K562 (cell line): ENCODE measurements around the gene MINDY4. TPM values are rescaled to one million over a fixed set of nuclear protein-coding genes. Genes with fewer than 3 reads are reported as not detected.

Source experiments
- BRD4 ChIP-seq: fragments of 200-600 bp; sonication (generic); IDR thresholded peaks from 2 replicates; pipeline ENCODE4 v1.6.1; 2017; ENCODE audit warnings: inconsistent platforms
- BRF1 ChIP-seq: IDR thresholded peaks from 3 replicates; pipeline ENCODE4 v1.6.1; 2011; ENCODE audit warnings: borderline replicate concordance, mild to moderate bottlenecking; ENCODE audit not compliant: insufficient read length; ENCODE audit errors: extremely low read depth
- CBX1 ChIP-seq: sonication (generic); IDR thresholded peaks from 2 replicates; pipeline ENCODE4 v1.6.1; 2016; ENCODE audit warnings: antibody characterized with exemption, low read depth, mild to moderate bottlenecking
- JUND ChIP-seq, 2 experiments: IDR thresholded peaks; 2 replicates in 1 of 2; 3 replicates in 1 of 2; pipeline ENCODE4 v1.6.1; 2011; ENCODE audit warnings: borderline replicate concordance in 2 of 2, low read depth in 2 of 2, low read length in 2 of 2, improper control_type of control experiment in 1 of 2, missing biosample characterization in 1 of 2, missing genetic modification characterization in 1 of 2, missing genetic modification reagents in 1 of 2
- POLR2AphosphoS5 ChIP-seq: IDR thresholded peaks from 2 replicates; pipeline ENCODE4 v1.6.1; 2011; ENCODE audit warnings: mild to moderate bottlenecking, low read depth, low read length, moderate library complexity; ENCODE audit not compliant: control insufficient read depth, insufficient read depth
- PYGO2 ChIP-seq: fragments of 450-650 bp; IDR thresholded peaks from 2 replicates; pipeline ENCODE4 v1.6.1; 2016; ENCODE audit warnings: mild to moderate bottlenecking, missing genetic modification characterization, moderate library complexity, missing compliant biosample characterization
- XRCC4 ChIP-seq: IDR thresholded peaks from one replicate; pipeline ENCODE4 v1.6.1; 2011; ENCODE audit not compliant: insufficient read depth, insufficient read length; ENCODE audit errors: extremely low read depth
- ZBTB7A ChIP-seq: IDR thresholded peaks from 2 replicates; pipeline ENCODE4 v1.6.1; 2011; ENCODE audit warnings: low read depth, mild to moderate bottlenecking, low read length, moderate library complexity, borderline replicate concordance; ENCODE audit not compliant: control insufficient read depth
- ZNF133 ChIP-seq: fragments of 250-450 bp; sonication (Bioruptor Pico); IDR thresholded peaks from 2 replicates; pipeline ENCODE4 v1.4.0; 2020; ENCODE audit warnings: mild to moderate bottlenecking
- ZNF766 ChIP-seq: fragments of 200-800 bp; sonication (Bioruptor generic); conservative IDR thresholded peaks from 2 replicates; pipeline ENCODE4 v1.6.1; 2016; ENCODE audit warnings: missing genetic modification characterization, missing compliant biosample characterization
- polyA plus RNA-seq, 8 experiments: library from polyadenylated mRNA; depleted of rRNA in 4 of 8; stranded (reverse) in 5 of 8; unstranded in 3 of 8; fragments of >200 nt; fragmentation: Nextera tagmentation in 2 of 8; fragmentation: Illumina TruSeq in 1 of 8; extraction: Ambion mirVana in 2 of 8; extraction: Trizol in 1 of 8; gene quantifications; 2 replicates each; pipeline versions ENCODE4 v1.2.1 to v1.2.3, GENCODE V29; 2011 to 2014; ENCODE audit warnings: inconsistent platforms in 1 of 8, missing spikeins in 1 of 8
- total RNA-seq, 7 experiments: library from RNA; depleted of rRNA in 6 of 7; stranded (reverse); fragments of >200 nt in 6 of 7; fragmentation: Illumina TruSeq in 2 of 7; extraction: Trizol in 2 of 7; gene quantifications; 2 replicates each; pipeline versions ENCODE4 v1.2.1 to v1.2.3, GENCODE V29; 2011 to 2021; ENCODE audit warnings: low replicate concordance in 1 of 7
- TF ChIP-seq, protein P1 (sequence below): fragments of 250-450 bp; sonication (Bioruptor Pico); IDR thresholded peaks from 2 replicates; pipeline ENCODE4 v1.9.0; 2021; ENCODE audit warnings: mild to moderate bottlenecking, inconsistent platforms
- TF ChIP-seq, protein P2 (sequence below): fragments of 250-450 bp; sonication (Bioruptor Pico); IDR thresholded peaks from 2 replicates; pipeline ENCODE4 v1.8.0; 2022; ENCODE audit warnings: inconsistent platforms
- TF ChIP-seq, protein P3 (sequence below), 3 experiments: IDR thresholded peaks in 2 of 3; conservative IDR thresholded peaks in 1 of 3; 2 replicates each; pipeline ENCODE4 v1.5.1; 2011 to 2012; ENCODE audit warnings: low read length in 3 of 3, mild to moderate bottlenecking in 3 of 3, control low read depth in 2 of 3, improper control_type of control experiment in 1 of 3, inconsistent platforms in 1 of 3, low read depth in 1 of 3, mixed read lengths in 1 of 3, moderate library complexity in 1 of 3; ENCODE audit not compliant: insufficient read depth in 2 of 3
- TF ChIP-seq, protein P4 (sequence below): sonication (generic); formaldehyde crosslinking; IDR thresholded peaks from 2 replicates; pipeline ENCODE4 v1.8.0; 2022; ENCODE audit warnings: missing genetic modification reagents, mild to moderate bottlenecking, borderline replicate concordance
- TF ChIP-seq, protein P5 (sequence below), 2 experiments: IDR thresholded peaks; 2 replicates each; pipeline ENCODE4 v1.6.1; 2011; ENCODE audit warnings: borderline replicate concordance in 1 of 2, control low read depth in 1 of 2, low read depth in 1 of 2, low read length in 1 of 2, mild to moderate bottlenecking in 1 of 2, mixed read lengths in 1 of 2, moderate library complexity in 1 of 2; ENCODE audit not compliant: insufficient read depth in 1 of 2, insufficient read length in 1 of 2, poor library complexity in 1 of 2, severe bottlenecking in 1 of 2; ENCODE audit errors: extremely low read depth in 1 of 2
- TF ChIP-seq, protein P6 (sequence below): fragments of 450-650 bp; IDR thresholded peaks from 2 replicates; pipeline ENCODE4 v1.6.1; 2016; ENCODE audit warnings: low read depth, mild to moderate bottlenecking, moderate library complexity

The MINDY4 gene
- total and polyA plus RNA-seq, 9 of the 15 experiments (the other 6 are each of a cell fraction or from before 2014, with no cell fraction given): 2.1 to 16.7 (median 11.0) TPM

DNA sequence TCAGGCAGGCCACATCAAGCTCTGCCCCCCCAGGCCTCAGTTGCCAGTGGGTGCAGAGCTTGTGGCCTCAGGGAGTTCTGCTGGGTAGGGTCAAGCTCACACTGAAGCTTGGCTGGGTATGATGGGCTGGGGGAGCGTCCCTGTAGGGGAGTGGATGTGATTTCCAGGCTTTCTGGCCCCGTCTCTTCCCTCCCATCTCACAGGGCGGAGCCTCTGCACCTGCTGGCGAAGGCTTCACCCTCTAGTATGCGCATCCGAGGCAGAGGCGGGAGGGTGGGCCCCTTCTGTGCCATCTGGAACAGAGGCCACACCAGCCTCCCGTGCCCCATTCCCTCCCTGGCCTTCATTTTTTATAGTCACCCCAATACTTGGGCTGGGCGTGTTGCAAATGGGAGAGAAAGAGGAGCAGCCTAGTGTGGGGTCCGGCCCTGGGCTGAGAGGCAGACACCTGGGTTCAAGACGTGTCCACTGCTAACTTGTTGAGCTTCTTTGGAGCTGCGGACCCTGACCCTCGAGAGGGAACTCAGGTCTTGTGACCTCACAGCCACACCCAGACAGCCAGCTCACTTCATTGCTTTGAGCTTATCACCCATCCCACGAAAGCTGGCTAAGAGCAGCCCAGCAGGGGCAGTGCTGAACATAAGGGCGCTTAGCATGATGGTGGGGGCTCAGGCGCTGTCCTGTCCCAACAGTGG lies 142.8 kb downstream of the MINDY4 start (continued):
- TF ChIP-seq, protein P1, sequence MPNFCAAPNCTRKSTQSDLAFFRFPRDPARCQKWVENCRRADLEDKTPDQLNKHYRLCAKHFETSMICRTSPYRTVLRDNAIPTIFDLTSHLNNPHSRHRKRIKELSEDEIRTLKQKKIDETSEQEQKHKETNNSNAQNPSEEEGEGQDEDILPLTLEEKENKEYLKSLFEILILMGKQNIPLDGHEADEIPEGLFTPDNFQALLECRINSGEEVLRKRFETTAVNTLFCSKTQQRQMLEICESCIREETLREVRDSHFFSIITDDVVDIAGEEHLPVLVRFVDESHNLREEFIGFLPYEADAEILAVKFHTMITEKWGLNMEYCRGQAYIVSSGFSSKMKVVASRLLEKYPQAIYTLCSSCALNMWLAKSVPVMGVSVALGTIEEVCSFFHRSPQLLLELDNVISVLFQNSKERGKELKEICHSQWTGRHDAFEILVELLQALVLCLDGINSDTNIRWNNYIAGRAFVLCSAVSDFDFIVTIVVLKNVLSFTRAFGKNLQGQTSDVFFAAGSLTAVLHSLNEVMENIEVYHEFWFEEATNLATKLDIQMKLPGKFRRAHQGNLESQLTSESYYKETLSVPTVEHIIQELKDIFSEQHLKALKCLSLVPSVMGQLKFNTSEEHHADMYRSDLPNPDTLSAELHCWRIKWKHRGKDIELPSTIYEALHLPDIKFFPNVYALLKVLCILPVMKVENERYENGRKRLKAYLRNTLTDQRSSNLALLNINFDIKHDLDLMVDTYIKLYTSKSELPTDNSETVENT (CRISPR knock-in tag): no peak
- no peak for TF ChIP-seq BRF1
- TF ChIP-seq, protein P2, sequence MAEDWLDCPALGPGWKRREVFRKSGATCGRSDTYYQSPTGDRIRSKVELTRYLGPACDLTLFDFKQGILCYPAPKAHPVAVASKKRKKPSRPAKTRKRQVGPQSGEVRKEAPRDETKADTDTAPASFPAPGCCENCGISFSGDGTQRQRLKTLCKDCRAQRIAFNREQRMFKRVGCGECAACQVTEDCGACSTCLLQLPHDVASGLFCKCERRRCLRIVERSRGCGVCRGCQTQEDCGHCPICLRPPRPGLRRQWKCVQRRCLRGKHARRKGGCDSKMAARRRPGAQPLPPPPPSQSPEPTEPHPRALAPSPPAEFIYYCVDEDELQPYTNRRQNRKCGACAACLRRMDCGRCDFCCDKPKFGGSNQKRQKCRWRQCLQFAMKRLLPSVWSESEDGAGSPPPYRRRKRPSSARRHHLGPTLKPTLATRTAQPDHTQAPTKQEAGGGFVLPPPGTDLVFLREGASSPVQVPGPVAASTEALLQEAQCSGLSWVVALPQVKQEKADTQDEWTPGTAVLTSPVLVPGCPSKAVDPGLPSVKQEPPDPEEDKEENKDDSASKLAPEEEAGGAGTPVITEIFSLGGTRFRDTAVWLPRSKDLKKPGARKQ: no peak
- TF ChIP-seq, protein P3, sequence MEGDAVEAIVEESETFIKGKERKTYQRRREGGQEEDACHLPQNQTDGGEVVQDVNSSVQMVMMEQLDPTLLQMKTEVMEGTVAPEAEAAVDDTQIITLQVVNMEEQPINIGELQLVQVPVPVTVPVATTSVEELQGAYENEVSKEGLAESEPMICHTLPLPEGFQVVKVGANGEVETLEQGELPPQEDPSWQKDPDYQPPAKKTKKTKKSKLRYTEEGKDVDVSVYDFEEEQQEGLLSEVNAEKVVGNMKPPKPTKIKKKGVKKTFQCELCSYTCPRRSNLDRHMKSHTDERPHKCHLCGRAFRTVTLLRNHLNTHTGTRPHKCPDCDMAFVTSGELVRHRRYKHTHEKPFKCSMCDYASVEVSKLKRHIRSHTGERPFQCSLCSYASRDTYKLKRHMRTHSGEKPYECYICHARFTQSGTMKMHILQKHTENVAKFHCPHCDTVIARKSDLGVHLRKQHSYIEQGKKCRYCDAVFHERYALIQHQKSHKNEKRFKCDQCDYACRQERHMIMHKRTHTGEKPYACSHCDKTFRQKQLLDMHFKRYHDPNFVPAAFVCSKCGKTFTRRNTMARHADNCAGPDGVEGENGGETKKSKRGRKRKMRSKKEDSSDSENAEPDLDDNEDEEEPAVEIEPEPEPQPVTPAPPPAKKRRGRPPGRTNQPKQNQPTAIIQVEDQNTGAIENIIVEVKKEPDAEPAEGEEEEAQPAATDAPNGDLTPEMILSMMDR (IDR thresholded peaks at IDR 0.05 in 2 of 3, conservative IDR thresholded peaks at IDR 0.05 in 1 of 3; ENCODE audit: insufficient read depth in 2 of 3, low read depth in 1 of 3, low read length in 3 of 3): peak; percentile 30 to 45 (median 35); a peak in 4 of 6 replicates
- no peak for TF ChIP-seq POLR2AphosphoS5
- TF ChIP-seq ZNF133 (CRISPR knock-in tag): no peak
- TF ChIP-seq ZBTB7A: peak; percentile 33; the same call in 1 of the 2 replicates
- TF ChIP-seq ZNF766: 0 out of 2 replicates have a peak, but pooled peaks have one; percentile 49
- TF ChIP-seq, protein P4, sequence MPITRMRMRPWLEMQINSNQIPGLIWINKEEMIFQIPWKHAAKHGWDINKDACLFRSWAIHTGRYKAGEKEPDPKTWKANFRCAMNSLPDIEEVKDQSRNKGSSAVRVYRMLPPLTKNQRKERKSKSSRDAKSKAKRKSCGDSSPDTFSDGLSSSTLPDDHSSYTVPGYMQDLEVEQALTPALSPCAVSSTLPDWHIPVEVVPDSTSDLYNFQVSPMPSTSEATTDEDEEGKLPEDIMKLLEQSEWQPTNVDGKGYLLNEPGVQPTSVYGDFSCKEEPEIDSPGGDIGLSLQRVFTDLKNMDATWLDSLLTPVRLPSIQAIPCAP: no peak
- TF ChIP-seq XRCC4: no peak
- TF ChIP-seq, protein P5, sequence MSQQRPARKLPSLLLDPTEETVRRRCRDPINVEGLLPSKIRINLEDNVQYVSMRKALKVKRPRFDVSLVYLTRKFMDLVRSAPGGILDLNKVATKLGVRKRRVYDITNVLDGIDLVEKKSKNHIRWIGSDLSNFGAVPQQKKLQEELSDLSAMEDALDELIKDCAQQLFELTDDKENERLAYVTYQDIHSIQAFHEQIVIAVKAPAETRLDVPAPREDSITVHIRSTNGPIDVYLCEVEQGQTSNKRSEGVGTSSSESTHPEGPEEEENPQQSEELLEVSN (IDR thresholded peaks at IDR 0.05; ENCODE audit: borderline replicate concordance in 1 of 2, extremely low read depth in 1 of 2, insufficient read depth in 1 of 2, insufficient read length in 1 of 2, low read depth in 1 of 2, low read length in 1 of 2, poor library complexity in 1 of 2, severe bottlenecking in 1 of 2): peak in 1 of 2 experiments; percentile 33
- TF ChIP-seq CBX1: no peak
- TF ChIP-seq JUND (IDR thresholded peaks at IDR 0.05; ENCODE audit: borderline replicate concordance, low read depth, low read length): no peak
- no peak; the same call in 2 of the 3 replicates for TF ChIP-seq JUND (tag; IDR thresholded peaks at IDR 0.05; ENCODE audit: borderline replicate concordance, low read depth, low read length)
- TF ChIP-seq, protein P6, sequence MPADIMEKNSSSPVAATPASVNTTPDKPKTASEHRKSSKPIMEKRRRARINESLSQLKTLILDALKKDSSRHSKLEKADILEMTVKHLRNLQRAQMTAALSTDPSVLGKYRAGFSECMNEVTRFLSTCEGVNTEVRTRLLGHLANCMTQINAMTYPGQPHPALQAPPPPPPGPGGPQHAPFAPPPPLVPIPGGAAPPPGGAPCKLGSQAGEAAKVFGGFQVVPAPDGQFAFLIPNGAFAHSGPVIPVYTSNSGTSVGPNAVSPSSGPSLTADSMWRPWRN: no peak
- TF ChIP-seq PYGO2: no peak
- no peak for TF ChIP-seq BRD4
